GM18526 (cell line): ENCODE data around the gene SYNE2.

Experiments
- POLR2A ChIP-seq: IDR thresholded peaks from 3 replicates; pipeline ENCODE4 v1.6.1; 2011; ENCODE audit not compliant: insufficient read length; ENCODE audit errors: extremely low read depth

SYNE2 gene

DNA sequence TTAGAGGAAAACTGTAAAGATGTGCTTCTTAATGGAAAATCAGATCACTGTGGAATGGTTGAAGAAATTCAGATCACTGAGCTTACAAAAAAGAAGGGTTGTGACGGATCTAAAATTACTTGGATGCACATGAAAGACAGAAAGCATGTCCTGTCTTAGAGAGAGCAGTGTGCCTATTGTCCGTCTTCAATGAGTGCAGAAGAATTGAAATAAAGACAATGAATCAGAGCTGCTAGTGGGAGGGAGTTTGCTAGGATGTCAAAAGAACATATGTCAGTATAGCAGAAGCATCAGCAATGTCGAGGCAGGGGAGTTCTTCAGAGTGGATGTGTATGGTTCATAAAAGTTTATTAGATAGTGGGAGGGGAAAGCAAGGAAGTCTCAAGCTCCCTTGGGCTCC is 172.7 kb downstream of the SYNE2 start:
- TF ChIP-seq POLR2A = no peak

DNA sequence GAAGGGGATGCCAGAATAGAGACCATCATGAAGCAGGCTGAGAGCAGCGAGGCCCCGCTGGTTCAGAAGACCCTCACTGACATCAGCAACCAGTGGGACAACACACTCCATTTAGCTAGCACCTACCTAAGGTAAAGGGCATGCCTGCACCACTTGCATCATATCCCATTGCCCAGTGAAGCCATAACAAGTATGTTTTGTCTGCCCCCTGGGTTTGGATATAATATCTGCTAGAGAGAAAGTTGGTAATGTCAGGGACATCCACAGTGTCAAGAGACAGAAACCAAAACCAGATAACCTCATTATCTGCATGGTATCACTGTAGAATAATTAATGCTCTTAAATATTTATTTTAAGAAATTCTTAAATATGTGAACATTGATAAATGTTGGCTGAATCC is 173.8 kb downstream of the SYNE2 start:
- no peak for TF ChIP-seq POLR2A

DNA sequence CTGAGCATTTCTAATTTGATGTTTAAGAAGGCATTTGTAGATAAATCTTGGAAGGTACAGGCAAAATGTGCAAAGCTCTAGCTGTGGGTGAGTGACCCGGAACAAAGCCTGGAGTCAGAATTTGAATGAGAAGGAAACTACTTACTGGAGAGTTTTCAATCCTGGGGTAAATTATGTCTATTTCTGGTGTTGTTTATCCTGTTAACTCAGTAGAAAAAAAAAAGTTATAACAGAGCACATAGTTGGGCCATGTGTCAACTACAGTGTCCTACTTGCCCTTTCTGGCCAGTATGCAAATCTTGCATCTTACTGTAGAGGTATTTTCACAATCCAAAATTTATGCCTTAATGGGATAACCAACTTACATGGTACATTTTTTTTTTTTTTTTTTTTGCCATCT is 182.3 kb downstream of the SYNE2 start:
- no peak for TF ChIP-seq POLR2A

DNA sequence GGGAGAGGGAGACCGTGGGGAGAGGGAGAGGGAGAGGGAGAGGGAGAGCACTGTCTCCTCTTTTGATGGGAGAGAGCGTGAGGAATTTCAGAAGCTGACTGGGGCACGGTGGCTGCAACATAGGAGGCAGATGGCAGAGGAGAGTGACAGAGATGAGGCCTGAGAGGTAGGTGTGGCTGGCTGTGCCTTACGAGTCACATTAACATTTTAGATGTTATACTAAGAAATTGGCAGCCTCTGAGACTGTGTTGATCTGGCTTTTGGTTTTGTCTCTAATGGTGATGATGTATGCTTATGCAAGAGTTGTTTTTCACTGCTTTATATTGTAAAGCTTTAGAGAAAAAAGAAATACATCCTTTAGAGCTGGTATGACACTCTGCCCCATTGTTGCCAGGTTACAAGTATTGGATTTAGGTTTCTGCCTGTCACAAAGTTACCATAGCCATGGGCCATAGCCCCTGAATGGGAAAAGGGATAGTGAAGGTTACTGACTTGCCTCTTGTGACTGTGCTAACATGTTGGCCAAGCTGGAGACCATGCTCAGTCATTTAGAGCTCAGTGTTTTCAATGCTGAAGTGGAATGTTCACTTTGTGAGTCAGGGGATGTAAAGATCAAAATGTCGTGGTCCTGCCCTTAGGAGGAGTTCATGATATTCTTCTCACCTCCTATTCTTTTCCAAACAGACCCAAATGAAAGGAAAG is 186.2 kb downstream of the SYNE2 start:
- TF ChIP-seq POLR2A = no peak

DNA sequence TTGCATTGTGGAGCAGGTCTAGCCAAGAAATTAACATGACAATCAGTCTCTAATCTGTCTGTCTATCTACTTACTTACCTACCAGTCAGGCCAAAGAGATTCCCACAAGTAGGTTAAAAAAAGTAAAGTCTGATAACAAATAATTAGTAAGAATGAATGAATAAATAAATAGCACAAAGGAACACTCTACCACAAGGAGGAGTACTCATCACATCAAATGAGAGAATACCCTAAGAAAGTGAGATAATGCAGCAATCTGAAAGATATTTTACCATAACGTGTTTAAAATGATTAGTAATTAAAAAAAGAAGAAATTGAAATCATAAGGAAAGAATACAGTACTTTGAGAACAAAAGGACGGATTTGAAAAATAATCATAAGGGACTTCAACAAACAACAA is 187.2 kb downstream of the SYNE2 start:
- no peak for TF ChIP-seq POLR2A

DNA sequence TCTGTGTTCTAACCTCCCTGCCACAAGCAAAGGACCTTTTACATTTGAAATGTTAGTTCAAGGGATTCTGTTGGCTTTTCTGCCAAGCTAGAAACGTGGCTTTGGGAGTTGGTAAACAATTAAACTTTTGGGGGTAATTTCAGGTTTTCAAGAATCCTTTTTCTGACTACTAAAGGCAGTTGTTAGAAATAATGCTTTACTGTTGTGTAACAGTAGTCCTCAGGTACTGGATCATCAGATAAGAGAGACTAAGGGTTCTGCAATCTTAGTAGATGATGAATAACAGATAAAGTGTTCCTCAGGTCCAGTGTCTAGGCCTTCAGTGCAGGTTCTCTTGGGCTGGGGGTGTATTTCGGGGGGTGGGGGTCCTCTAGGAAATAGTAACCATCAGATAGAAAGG is 192.3 kb downstream of the SYNE2 start:
- TF ChIP-seq POLR2A = no peak

DNA sequence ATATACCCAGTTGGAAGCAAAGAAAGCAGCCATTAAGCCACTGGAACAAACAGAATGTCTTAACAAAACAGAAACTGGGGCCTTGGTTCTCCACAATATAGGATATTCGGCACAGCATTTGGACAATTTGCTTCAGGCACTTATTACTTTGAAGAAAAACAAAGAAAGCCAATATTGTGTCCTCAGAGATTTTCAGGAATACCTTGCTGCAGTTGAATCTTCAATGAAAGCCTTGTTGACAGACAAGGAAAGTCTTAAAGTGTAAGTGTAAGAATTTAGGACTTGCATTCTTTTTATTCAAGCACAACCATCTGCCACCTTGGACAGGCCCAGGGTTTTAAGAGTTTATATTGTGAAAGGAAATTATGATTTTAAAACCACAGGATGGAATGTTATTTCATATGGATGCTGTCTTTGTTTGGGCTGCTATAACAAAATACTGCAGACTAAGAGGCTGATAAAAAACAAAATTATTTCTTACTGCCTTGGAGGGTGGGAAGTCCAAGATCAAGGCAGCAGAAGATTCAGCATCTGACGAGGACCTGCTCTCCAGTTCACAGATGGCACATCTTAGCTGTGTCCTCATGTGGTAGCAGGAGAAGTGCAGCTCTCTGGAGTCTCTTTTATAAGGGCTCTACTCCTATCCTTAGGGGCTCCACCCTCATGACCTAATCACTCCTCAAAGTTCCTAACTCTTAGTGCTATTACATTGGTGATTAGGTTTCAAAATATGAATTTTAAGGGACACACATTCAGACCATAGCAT is 197.0 kb downstream of the SYNE2 start:
- TF ChIP-seq POLR2A = no peak

DNA sequence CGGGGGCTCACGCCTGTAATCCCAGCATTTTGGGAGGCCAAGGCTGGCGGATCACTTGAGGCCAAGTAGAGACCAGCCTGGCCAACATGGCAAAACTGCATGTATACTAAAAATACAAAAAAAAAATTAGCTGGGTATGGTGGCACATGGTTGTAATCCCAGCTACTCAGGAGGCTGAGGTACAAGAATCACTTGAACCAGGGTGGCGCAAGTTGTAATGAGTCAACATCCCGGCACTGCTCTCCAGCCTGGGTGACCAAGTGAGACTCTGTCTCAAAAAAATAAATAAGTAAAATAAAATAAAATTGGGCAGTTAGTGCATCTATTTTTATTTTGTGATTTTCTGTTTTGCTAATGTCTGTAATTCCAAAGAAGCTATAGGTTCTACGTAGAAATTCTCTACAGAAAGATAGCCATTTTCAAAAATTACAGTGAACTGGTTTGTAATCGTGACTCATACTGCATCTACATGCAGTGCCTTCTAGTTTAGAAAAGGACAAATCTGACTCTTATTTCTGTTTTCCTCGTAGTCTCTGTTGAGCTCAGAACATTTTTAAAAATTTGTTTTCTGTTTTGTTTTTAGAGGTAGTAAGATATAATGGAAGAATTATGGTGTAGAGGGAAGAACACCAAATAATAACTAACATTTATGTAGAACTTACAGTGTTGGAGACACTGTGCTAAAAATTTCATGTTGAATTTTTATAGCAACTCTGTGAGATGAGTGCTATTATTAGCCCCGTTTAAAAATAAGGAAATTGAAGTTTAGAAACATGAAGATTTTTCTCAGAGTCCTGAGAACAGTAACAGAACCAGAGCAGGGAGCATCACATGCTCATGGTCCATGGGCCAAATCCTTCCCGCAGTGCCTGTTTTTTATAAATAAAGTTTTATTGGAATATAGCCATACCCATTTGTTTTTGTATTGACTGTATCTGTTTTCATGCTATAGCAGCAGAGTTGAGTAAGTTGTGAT is 201.2 kb downstream of the SYNE2 start:
- TF ChIP-seq POLR2A = no peak

DNA sequence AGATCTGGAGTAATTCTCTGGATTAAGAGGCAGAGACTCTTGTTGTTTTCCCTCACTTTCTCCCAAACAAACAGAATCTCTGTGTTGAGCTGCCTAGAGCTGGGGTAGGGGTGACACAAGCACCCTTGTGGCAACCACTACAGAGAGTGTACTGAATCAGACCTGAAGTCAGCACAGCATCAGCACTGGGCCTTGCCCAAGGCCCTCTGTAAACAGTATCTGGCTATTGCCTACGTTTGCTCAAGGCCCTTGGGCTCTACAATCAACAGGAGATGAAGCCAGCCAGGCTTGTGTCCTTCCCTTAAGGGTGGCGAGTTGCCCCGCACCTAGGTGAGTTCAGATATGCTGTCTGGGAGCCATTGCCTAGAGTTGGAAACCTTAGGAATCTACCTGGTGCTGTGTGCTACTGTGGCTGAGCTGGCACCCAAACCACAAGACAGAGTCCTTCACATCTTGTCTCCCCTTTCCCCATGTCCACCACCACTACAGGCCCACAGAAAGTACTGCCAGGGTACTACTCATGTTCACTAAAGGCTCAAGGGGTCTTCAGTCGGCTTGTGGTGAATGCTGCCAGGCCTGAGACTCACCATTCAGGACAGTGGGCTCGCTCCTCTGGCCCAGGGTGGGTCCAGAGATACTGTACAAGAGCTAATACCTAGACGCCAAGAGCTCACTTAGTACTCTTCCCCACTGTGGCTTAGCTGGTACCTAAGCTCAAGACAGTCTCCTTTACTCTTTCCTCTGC is 206.8 kb downstream of the SYNE2 start:
- TF ChIP-seq POLR2A = no peak

DNA sequence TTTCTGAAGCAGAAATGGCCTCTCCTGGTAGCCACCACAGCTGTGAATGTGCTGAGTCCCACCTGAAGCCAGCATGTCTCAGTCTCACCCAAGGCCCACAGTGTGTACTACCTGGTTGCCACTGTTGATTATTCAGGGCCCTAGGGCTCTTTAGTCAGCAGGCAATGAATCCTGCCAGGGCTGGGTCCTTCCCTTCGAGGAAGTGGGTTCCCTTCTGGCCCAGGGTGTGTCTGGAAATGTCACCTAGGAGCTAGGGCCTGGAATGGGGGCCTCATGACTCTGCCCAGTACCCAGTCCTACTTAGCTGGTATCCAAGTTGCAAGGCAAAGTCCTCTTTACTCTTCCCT is 207.4 kb downstream of the SYNE2 start:
- TF ChIP-seq POLR2A = no peak

DNA sequence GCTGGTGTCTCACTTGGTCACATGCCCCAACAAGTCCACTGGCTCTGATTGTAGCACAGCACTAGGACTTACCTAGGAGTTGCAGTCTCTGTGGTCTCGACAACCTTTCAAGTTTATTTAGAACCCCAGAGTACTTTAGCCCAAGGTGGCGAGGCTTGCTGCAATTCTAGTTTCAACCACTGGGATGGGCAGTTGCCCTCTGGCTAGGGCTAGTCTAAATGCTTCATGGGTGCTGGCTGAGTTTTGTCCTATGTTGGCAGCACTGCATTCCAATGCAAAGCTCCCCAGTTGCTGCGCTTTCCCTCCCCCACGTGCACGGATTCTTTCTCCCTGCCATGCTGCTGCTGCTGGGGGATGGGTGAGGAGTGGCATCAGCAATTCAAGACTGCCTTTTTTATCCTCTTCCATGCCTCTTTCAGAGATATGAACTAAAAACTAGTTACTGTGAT is 207.9 kb downstream of the SYNE2 start:
- TF ChIP-seq POLR2A = no peak

DNA sequence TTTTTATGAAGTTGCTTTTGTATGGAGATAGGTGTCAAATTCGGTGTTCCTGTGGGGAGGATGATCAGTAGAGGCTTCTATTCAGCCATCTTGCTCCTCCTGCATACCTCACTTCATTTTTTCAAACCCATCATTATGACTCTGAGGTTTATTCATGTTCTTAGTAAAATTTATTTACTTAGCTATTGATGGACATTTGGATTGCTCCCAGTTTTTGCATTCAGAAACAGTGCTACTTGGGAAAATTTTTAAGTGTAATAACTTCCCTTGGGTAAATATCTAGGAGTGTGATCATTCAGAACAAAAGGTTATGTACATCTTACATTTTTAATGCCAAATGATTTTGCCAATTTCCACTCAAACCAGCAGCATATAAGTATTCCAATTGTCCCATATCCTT is 208.3 kb downstream of the SYNE2 start:
- TF ChIP-seq POLR2A = no peak

DNA sequence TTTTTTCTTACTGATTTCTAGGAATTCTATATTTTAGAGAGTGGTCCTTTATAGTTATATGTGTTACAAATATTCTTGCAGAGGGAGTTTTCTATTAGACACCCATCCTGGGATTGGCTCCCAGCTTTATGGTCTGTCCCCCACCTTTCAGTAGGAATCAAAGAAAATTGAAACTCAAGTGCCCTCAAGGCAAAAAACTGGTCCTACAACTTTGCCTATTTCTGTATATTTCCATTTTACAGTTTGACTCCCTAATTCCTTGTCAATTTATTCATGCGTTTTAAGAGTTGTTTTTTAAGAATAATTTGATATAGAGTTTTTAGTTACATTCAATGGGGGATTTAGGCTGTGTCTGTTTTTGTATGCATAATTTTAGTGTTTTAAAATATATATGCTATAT is 208.9 kb downstream of the SYNE2 start:
- TF ChIP-seq POLR2A = no peak

DNA sequence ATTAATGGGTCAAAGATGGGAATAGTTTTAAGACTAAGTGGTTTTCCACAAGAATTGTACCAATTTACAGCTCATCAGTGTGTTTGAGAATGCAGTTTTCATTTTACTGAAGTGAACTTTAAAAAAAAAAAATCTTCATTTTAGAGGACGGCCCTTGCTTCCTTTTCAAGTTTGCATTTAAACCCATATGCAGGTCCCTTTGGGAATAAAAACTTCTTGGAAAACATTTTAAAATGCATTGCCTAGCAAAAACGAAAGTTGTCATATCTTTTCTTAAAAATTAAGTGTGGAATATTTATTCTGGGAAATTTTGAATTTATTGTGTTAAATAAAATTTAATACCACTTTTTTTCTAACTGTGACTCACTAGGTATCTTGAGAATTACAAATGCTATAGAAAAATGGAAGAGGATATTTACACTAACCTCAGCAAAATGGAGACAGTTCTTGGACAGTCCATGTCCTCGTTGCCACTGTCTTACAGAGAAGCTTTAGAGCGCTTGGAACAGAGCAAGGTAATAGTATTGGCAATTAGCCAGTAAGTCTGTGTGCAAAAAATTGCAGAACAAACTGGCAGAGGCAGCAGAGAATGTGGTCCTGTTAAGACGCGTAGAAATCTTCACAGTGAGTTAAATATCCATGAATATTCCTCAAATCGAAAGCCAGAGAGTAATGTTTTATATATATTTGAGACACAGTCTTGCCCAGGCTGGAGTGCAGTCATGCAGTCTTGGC is 209.7 kb downstream of the SYNE2 start:
- no peak for TF ChIP-seq POLR2A
